Subcutaneous adipose tissue (tissue), 4 donors: ENCODE results near the gene SERGEF. TPM values are rescaled to one million over a fixed set of nuclear protein-coding genes. Genes with fewer than 3 reads are reported as not detected.

Experiments
- CTCF ChIP-seq: fragments of 450-650 bp; IDR thresholded peaks from one replicate; pipeline ENCODE4 v1.5.1; 2016; ENCODE audit warnings: low read depth, mild to moderate bottlenecking, control low read depth, antibody characterized with exemption, moderate library complexity
- total RNA-seq, 4 donors: library from RNA; depleted of rRNA; stranded (reverse); fragments of >200 nt; gene quantifications; one replicate each; pipeline ENCODE4 v1.1.0, GENCODE V29; 2016

SERGEF gene
- total RNA-seq, 4 donors from 2014 or later = 22.2 to 27.9 (median 26.1) TPM

GRCh38 chr11:17985517-17985916, 27.3 kb downstream of the SERGEF start:
- no peak for TF ChIP-seq CTCF

- no peak for TF ChIP-seq CTCF
These were observed 29.3 kb downstream of the SERGEF start for GRCh38 chr11:17983569-17983968.

- TF ChIP-seq CTCF = no peak
These were observed 33.0 kb downstream of the SERGEF start for GRCh38 chr11:17979770-17980371.

GRCh38 chr11:17978553-17979287, 34.1 kb downstream of the SERGEF start:
- no peak for TF ChIP-seq CTCF

- TF ChIP-seq CTCF = no peak
These were observed 36.2 kb downstream of the SERGEF start for GRCh38 chr11:17976651-17977050.

- TF ChIP-seq CTCF = no peak
These were observed 38.6 kb downstream of the SERGEF start for GRCh38 chr11:17974246-17974645.

GRCh38 chr11:17972987-17973386, 39.9 kb downstream of the SERGEF start:
- TF ChIP-seq CTCF = no peak
